GM19239 (cell line): ENCODE measurements around the gene CCDC141.
A peak's percentile ranks its signal among the peaks of the same experiment; 100 is the strongest.

Experiments used
- DNase-seq: peaks from one replicate; pipeline ENCODE4 v3.0.0; 2011; ENCODE audit warnings: low spot score; ENCODE audit not compliant: insufficient read length
- FAIRE-seq: peaks from 2 replicates; lab custom pipeline; 2011; peaks lifted over from hg19 to GRCh38; lab: Jason Lieb, UNC

The CCDC141 gene

GRCh38 chr2:178880257-178880656 lies 169.7 kb downstream of the CCDC141 start:
- FAIRE-seq = no peak
- no peak for DNase-seq

GRCh38 chr2:178877874-178878273 lies 172.1 kb downstream of the CCDC141 start:
- FAIRE-seq (no peak), DNase-seq (no peak)

- no peak for FAIRE-seq
- DNase-seq = no peak
These were observed 175.3 kb downstream of the CCDC141 start for GRCh38 chr2:178874529-178875240.

- FAIRE-seq (no peak), DNase-seq (no peak)
These were observed 176.0 kb downstream of the CCDC141 start for GRCh38 chr2:178873912-178874311.

- FAIRE-seq (peak; percentile 48), DNase-seq (no peak)
These were observed 178.4 kb downstream of the CCDC141 start for GRCh38 chr2:178871536-178871935.

GRCh38 chr2:178870703-178871102 lies 179.2 kb downstream of the CCDC141 start:
- FAIRE-seq = no peak
- no peak for DNase-seq

GRCh38 chr2:178865999-178866398 lies 183.9 kb downstream of the CCDC141 start:
- no peak for DNase-seq
- FAIRE-seq = no peak

- no peak for DNase-seq
- no peak for FAIRE-seq
These were observed 184.6 kb downstream of the CCDC141 start for GRCh38 chr2:178865146-178865936.

- DNase-seq (no peak), FAIRE-seq (no peak)
These were observed 185.9 kb downstream of the CCDC141 start for GRCh38 chr2:178863856-178864620.

- DNase-seq (no peak), FAIRE-seq (no peak)
These were observed 186.6 kb downstream of the CCDC141 start for GRCh38 chr2:178863130-178863855.

- no peak for FAIRE-seq
- DNase-seq = no peak
These were observed 189.4 kb downstream of the CCDC141 start for GRCh38 chr2:178860551-178860950.

- FAIRE-seq (no peak), DNase-seq (no peak)
These were observed 190.2 kb downstream of the CCDC141 start for GRCh38 chr2:178859730-178860129.

- FAIRE-seq = no peak
- DNase-seq = no peak
These were observed 190.9 kb downstream of the CCDC141 start for GRCh38 chr2:178858896-178859625.

- DNase-seq = no peak
- no peak for FAIRE-seq
These were observed 194.8 kb downstream of the CCDC141 start for GRCh38 chr2:178855151-178855550.

GRCh38 chr2:178848335-178848734 lies 201.6 kb downstream of the CCDC141 start:
- FAIRE-seq (no peak), DNase-seq (no peak)

GRCh38 chr2:178846458-178846802 lies 203.5 kb downstream of the CCDC141 start:
- FAIRE-seq = no peak
- no peak for DNase-seq

- FAIRE-seq (no peak), DNase-seq (no peak)
These were observed 204.1 kb downstream of the CCDC141 start for GRCh38 chr2:178845566-178846457.

- FAIRE-seq (no peak), DNase-seq (no peak)
These were observed 205.2 kb downstream of the CCDC141 start for GRCh38 chr2:178844701-178845100.

- DNase-seq (no peak), FAIRE-seq (no peak)
These were observed 205.7 kb downstream of the CCDC141 start for GRCh38 chr2:178844269-178844668.
